Natural killer cell (primary cell): ENCODE results near the gene MVB12B. TPM values are rescaled to one million over a fixed set of nuclear protein-coding genes. Genes with fewer than 3 reads are reported as not detected.

ENCODE experiments used
- ATAC-seq, 3 donors: fragments of 150-1000 bp in 2 of 3; fragments of 200-7000 bp in 1 of 3; cut with Tn5 transposase; 1 replicate in 1 of 3; 2 replicates in 2 of 3; pipeline ENCODE4 v1.10.0; 2021; ENCODE audit warnings: mild to moderate bottlenecking in 2 of 3, moderate library complexity in 2 of 3
- DNase-seq, 2 donors: peaks; one replicate each; pipeline versions ENCODE4 v3.0.0 to v3.0.0-alpha.2; 2013 to 2021; ENCODE audit warnings: mixed read lengths in 1 of 2
- H3K27ac ChIP-seq: one replicate; pipeline ENCODE4 v1.5.1; 2013; ENCODE audit warnings: mild to moderate bottlenecking, low read length
- H3K27me3 ChIP-seq: one replicate; pipeline ENCODE4 v1.6.1; 2013; ENCODE audit warnings: low read length; ENCODE audit not compliant: control insufficient read depth, insufficient read depth
- H3K36me3 ChIP-seq: one replicate; pipeline ENCODE4 v1.6.1; 2013; ENCODE audit warnings: low read length; ENCODE audit not compliant: control insufficient read depth, insufficient read depth
- H3K4me1 ChIP-seq: one replicate; pipeline ENCODE4 v1.6.1; 2013; ENCODE audit warnings: low read length; ENCODE audit not compliant: control insufficient read depth, insufficient read depth
- H3K4me3 ChIP-seq: one replicate; pipeline ENCODE4 v1.5.1; 2013; ENCODE audit warnings: low read length
- H3K9me3 ChIP-seq: one replicate; pipeline ENCODE4 v1.6.1; 2013; ENCODE audit warnings: low read length; ENCODE audit not compliant: control insufficient read depth, insufficient read depth
- H3K27ac Mint-ChIP-seq, 2 donors: one replicate each; pipeline ENCODE4 v1.8.0; 2022; ENCODE audit warnings: mild to moderate bottlenecking in 2 of 2, mixed read lengths in 2 of 2, moderate library complexity in 1 of 2
- H3K27me3 Mint-ChIP-seq, 2 donors: one replicate each; pipeline ENCODE4 v1.8.0; 2022; ENCODE audit warnings: low read depth in 2 of 2, mixed read lengths in 2 of 2
- H3K36me3 Mint-ChIP-seq: one replicate; pipeline ENCODE4 v1.8.0; 2022; ENCODE audit warnings: mixed read lengths
- H3K4me1 Mint-ChIP-seq, 2 donors: one replicate each; pipeline ENCODE4 v1.8.0; 2022; ENCODE audit warnings: mixed read lengths in 2 of 2
- H3K4me3 Mint-ChIP-seq: one replicate; pipeline ENCODE4 v1.8.0; 2022; ENCODE audit warnings: mild to moderate bottlenecking, moderate library complexity, mixed read lengths
- H3K9me3 Mint-ChIP-seq, 2 donors: one replicate each; pipeline ENCODE4 v1.8.0; 2022; ENCODE audit warnings: mixed read lengths in 2 of 2
- CTCF ChIP-seq: fragments of 200-600 bp; IDR thresholded peaks from one replicate; pipeline ENCODE4 v1.8.0; 2022; ENCODE audit warnings: antibody characterized with exemption
- whole genome bisulfite sequencing: methylation state at CpG from one replicate; pipeline ENCODE4 v1.1.7; 2013; ENCODE audit warnings: missing lambda C conversion rate; ENCODE audit not compliant: insufficient coverage; 5-methylcytosine and 5-hydroxymethylcytosine counted together
- intact Hi-C: fragments of 100-400 bp; cut with micrococcal nuclease; formaldehyde crosslinking; loops from one replicate; pipeline ENCODE4 v1.14.2; 2022
- total RNA-seq, 4 donors: library from RNA; stranded (reverse); fragments of 120-200 nt in 1 of 4; gene quantifications; one replicate each; pipeline versions ENCODE4 v1.2.3 to v1.2.4, GENCODE V29; 2013 to 2022

Gene MVB12B
- total RNA-seq, 3 donors from 2014 or later (not counting 1 experiment from before 2014, with no cell fraction given): 2.0 to 13.0 (median 7.8) TPM

GRCh38 chr9:126290871-126291270 is 35.8 kb upstream of the MVB12B start:
- Mint-ChIP-seq H3K4me1 (no peaks in the 10 kb centered on the region), H3K4me3 (no peak overlapping the region), H3K27me3 (peaks cover under 1 to 18% of the 10 kb centered on the region in 2 donors), H3K27ac (no peak overlapping the region), H3K9me3 (no peaks in the 10 kb centered on the region), H3K36me3 (no peaks in the 10 kb centered on the region)
- no peaks in the 10 kb centered on the region for H3K36me3 ChIP-seq
- intact Hi-C loops: no loop called here
- ATAC-seq (no peak), DNase-seq (no peak)
- no peaks in the 10 kb centered on the region for H3K4me1 ChIP-seq
- H3K9me3 ChIP-seq: no peaks in the 10 kb centered on the region
- 83% methylated on average over 8 of the region's 9 CpGs for WGBS
- H3K27ac ChIP-seq: no peak overlapping the region
- H3K4me3 ChIP-seq: no peak overlapping the region
- no peaks in the 10 kb centered on the region for H3K27me3 ChIP-seq
- TF ChIP-seq CTCF: no peak

GRCh38 chr9:126291925-126292324 is 34.7 kb upstream of the MVB12B start:
- Histone ChIP-seq H3K36me3 (no peaks in the 10 kb centered on the region), H3K27ac (no peak overlapping the region), H3K9me3 (no peaks in the 10 kb centered on the region), H3K4me3 (no peak overlapping the region), H3K4me1 (no peaks in the 10 kb centered on the region), H3K27me3 (no peaks in the 10 kb centered on the region)
- TF ChIP-seq CTCF: no peak
- ATAC-seq: no peak
- H3K9me3 Mint-ChIP-seq: no peaks in the 10 kb centered on the region
- intact Hi-C loops: no loop called here
- no peak overlapping the region for H3K4me3 Mint-ChIP-seq
- H3K27me3 Mint-ChIP-seq: peaks cover 0 to 17% of the 10 kb centered on the region in 2 donors
- no peak overlapping the region for H3K27ac Mint-ChIP-seq
- no peaks in the 10 kb centered on the region for H3K36me3 Mint-ChIP-seq
- H3K4me1 Mint-ChIP-seq: no peaks in the 10 kb centered on the region
- 86% methylated on average over 4 of the region's 4 CpGs for WGBS
- DNase-seq: no peak

GRCh38 chr9:126292736-126293521 is 33.7 kb upstream of the MVB12B start:
- H3K27me3 Mint-ChIP-seq: peaks cover 0 to 17% of the 10 kb centered on the region in 2 donors
- no peaks in the 10 kb centered on the region for H3K9me3 Mint-ChIP-seq
- H3K36me3 Mint-ChIP-seq: no peaks in the 10 kb centered on the region
- no peaks in the 10 kb centered on the region for H3K4me1 ChIP-seq
- no peaks in the 10 kb centered on the region for H3K4me1 Mint-ChIP-seq
- TF ChIP-seq CTCF: no peak
- ATAC-seq (no peak), DNase-seq (no peak)
- no peak overlapping the region for H3K27ac ChIP-seq
- no peaks in the 10 kb centered on the region for H3K36me3 ChIP-seq
- no peak overlapping the region for H3K27ac Mint-ChIP-seq
- 87% methylated on average over 16 of the region's 16 CpGs for WGBS
- no peak overlapping the region for H3K4me3 ChIP-seq
- H3K9me3 ChIP-seq: no peaks in the 10 kb centered on the region
- H3K27me3 ChIP-seq: no peaks in the 10 kb centered on the region
- no peak overlapping the region for H3K4me3 Mint-ChIP-seq
- intact Hi-C loops: no loop called here

- Mint-ChIP-seq H3K27me3 (peaks cover 0 to 18% of the 10 kb centered on the region in 2 donors), H3K4me1 (no peaks in the 10 kb centered on the region), H3K27ac (no peak overlapping the region), H3K9me3 (no peaks in the 10 kb centered on the region), H3K4me3 (no peak overlapping the region), H3K36me3 (no peaks in the 10 kb centered on the region)
- Histone ChIP-seq H3K4me1 (no peaks in the 10 kb centered on the region), H3K4me3 (no peak overlapping the region), H3K27ac (no peak overlapping the region), H3K36me3 (no peaks in the 10 kb centered on the region), H3K9me3 (no peaks in the 10 kb centered on the region), H3K27me3 (no peaks in the 10 kb centered on the region)
- DNase-seq: peak in 1 of 2 donors; percentile 18
- 75% methylated on average over 9 of the region's 9 CpGs for WGBS
- intact Hi-C loops: no loop called here
- no peak for ATAC-seq
- no peak for TF ChIP-seq CTCF
Measured at GRCh38 chr9:126293522-126293889, 33.1 kb upstream of the MVB12B start.
